Ishikawa (cell line): ENCODE results near the gene RHOU.

Source experiments
- CEBPB ChIP-seq: IDR thresholded peaks from 2 replicates; pipeline ENCODE4 v1.6.1; 2012
- EGR1 ChIP-seq: IDR thresholded peaks from 2 replicates; pipeline ENCODE4 v1.6.1; 2012
- EP300 ChIP-seq: IDR thresholded peaks from 2 replicates; pipeline ENCODE4 v1.6.1; 2012; ENCODE audit warnings: borderline replicate concordance
- FOXM1 ChIP-seq: IDR thresholded peaks from 2 replicates; pipeline ENCODE4 v1.6.1; 2012; ENCODE audit warnings: low read depth, borderline replicate concordance
- MAX ChIP-seq: IDR thresholded peaks from 2 replicates; pipeline ENCODE4 v1.6.1; 2012
- NFIC ChIP-seq: IDR thresholded peaks from 2 replicates; pipeline ENCODE4 v1.6.1; 2012
- REST ChIP-seq: IDR thresholded peaks from 2 replicates; pipeline ENCODE4 v1.6.1; 2012; ENCODE audit warnings: low read depth, mild to moderate bottlenecking
- TAF1 ChIP-seq: IDR thresholded peaks from 2 replicates; pipeline ENCODE4 v1.6.1; 2012; ENCODE audit warnings: low read depth, mild to moderate bottlenecking
- TCF12 ChIP-seq: IDR thresholded peaks from 2 replicates; pipeline ENCODE4 v1.6.1; 2012; ENCODE audit warnings: low read depth
- TEAD4 ChIP-seq: IDR thresholded peaks from 2 replicates; pipeline ENCODE4 v1.6.1; 2012
- USF1 ChIP-seq: IDR thresholded peaks from 2 replicates; pipeline ENCODE4 v1.6.1; 2012
- ZBTB7A ChIP-seq: IDR thresholded peaks from 2 replicates; pipeline ENCODE4 v1.6.1; 2012; ENCODE audit warnings: low read depth

GRCh38 chr1:228737601-228738041 lies 2.3 kb downstream of the RHOU start:
- TF ChIP-seq FOXM1 = no peak
- no peak for TF ChIP-seq TCF12
- TF ChIP-seq REST = no peak
- no peak for TF ChIP-seq CEBPB
- no peak for TF ChIP-seq EP300
- no peak for TF ChIP-seq USF1
- TF ChIP-seq NFIC = no peak
- TF ChIP-seq EGR1 = no peak
- TF ChIP-seq TAF1 = no peak
- no peak for TF ChIP-seq TEAD4
- no peak for TF ChIP-seq MAX
- TF ChIP-seq ZBTB7A = no peak
